Esophagus muscularis mucosa (tissue), 3 donors: ENCODE measurements around the gene ENO3.

Source experiments
- POLR2A ChIP-seq: fragments of 450-650 bp; IDR thresholded peaks from one replicate; pipeline ENCODE4 v1.6.1; 2017; ENCODE audit warnings: antibody characterized with exemption, moderate library complexity, mild to moderate bottlenecking, low read depth
- POLR2AphosphoS5 ChIP-seq, 2 donors: sonication (generic); formaldehyde crosslinking; IDR thresholded peaks; one replicate each; pipeline ENCODE4 v1.6.1; 2017; ENCODE audit warnings: antibody characterized with exemption in 2 of 2
- TF ChIP-seq, protein P1 (sequence below), 3 experiments: fragments of 200-600 bp in 2 of 3; fragments of 450-650 bp in 1 of 3; sonication (generic) in 2 of 3; IDR thresholded peaks; one replicate each; pipeline ENCODE4 v1.5.1; 2017 to 2019; ENCODE audit warnings: antibody characterized with exemption in 3 of 3, mild to moderate bottlenecking in 2 of 3, moderate library complexity in 1 of 3

DNA sequence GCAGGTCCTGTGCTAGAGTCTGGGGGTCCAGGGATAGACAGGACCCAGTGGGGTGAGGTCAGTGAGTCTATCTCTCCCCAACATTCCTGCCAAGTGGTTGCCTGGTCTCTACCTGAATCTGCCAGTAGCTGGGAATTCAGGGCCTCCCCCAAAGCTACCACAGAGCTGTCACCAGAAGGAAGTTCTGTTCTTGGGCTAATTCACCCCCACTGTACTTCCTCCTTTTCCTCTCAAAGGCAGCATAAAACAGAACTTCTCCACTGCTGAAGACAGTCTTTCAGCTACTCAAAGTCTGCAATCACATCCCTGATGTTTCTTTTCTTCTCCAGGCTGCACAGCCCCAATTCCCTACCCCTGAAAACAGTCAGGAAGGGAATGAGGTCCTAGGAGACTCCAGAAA, 27.8 kb downstream of the ENO3 start:
- no peak for TF ChIP-seq POLR2AphosphoS5 (IDR thresholded peaks at IDR 0.05)
- no peak for TF ChIP-seq POLR2A
- TF ChIP-seq, protein P1, sequence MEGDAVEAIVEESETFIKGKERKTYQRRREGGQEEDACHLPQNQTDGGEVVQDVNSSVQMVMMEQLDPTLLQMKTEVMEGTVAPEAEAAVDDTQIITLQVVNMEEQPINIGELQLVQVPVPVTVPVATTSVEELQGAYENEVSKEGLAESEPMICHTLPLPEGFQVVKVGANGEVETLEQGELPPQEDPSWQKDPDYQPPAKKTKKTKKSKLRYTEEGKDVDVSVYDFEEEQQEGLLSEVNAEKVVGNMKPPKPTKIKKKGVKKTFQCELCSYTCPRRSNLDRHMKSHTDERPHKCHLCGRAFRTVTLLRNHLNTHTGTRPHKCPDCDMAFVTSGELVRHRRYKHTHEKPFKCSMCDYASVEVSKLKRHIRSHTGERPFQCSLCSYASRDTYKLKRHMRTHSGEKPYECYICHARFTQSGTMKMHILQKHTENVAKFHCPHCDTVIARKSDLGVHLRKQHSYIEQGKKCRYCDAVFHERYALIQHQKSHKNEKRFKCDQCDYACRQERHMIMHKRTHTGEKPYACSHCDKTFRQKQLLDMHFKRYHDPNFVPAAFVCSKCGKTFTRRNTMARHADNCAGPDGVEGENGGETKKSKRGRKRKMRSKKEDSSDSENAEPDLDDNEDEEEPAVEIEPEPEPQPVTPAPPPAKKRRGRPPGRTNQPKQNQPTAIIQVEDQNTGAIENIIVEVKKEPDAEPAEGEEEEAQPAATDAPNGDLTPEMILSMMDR (IDR thresholded peaks at IDR 0.05): no peak
